Hindlimb muscle (tissue), 1 donor: Measurements from ENCODE around the gene DRAM2. TPM values are rescaled to one million over a fixed set of nuclear protein-coding genes. Genes with fewer than 3 reads are reported as not detected.
A peak's percentile ranks its signal among the peaks of the same experiment; 100 is the strongest.

Source experiments
- DNase-seq: peaks from one replicate; pipeline ENCODE4 v3.0.0-alpha.2; 2013
- polyA plus RNA-seq: library from polyadenylated mRNA; unstranded; fragments of 120-200 nt; gene quantifications from one replicate; pipeline ENCODE4 v1.2.1, GENCODE V29; 2013; ENCODE audit not compliant: insufficient read length

The DRAM2 gene
- 41.9 TPM for polyA plus RNA-seq

GRCh38 chr1:111139956-111140679 is at the start of gene DRAM2, which contains the start of gene CEPT1:
Gene DRAM2, minus strand, starts transcription at chr1:111140093. Its CDS starts 8,539 bp downstream, at chr1:111131554.
Gene CEPT1, plus strand, starts transcription at chr1:111140223. Its CDS starts 7,492 bp downstream, at chr1:111147715.
- peak; percentile 97 for DNase-seq

GRCh38 chr1:111184663-111185062 is 44.8 kb upstream of the DRAM2 start:
- no peak for DNase-seq

- DNase-seq, result no peak
These were observed 43.6 kb upstream of the DRAM2 start for GRCh38 chr1:111183308-111184069.

- no peak for DNase-seq
These were observed 42.2 kb upstream of the DRAM2 start for GRCh38 chr1:111182052-111182451.

GRCh38 chr1:111179968-111180533 is 40.2 kb upstream of the DRAM2 start:
- DNase-seq, result no peak

GRCh38 chr1:111176678-111177077 is 36.8 kb upstream of the DRAM2 start:
- DNase-seq, result no peak

- DNase-seq, result no peak
These were observed 35.5 kb upstream of the DRAM2 start for GRCh38 chr1:111175349-111175748.

- no peak for DNase-seq
These were observed 34.2 kb upstream of the DRAM2 start for GRCh38 chr1:111174070-111174469.

GRCh38 chr1:111172463-111172862 is 32.6 kb upstream of the DRAM2 start:
- no peak for DNase-seq

- no peak for DNase-seq
These were observed 24.3 kb upstream of the DRAM2 start for GRCh38 chr1:111164151-111164550.

GRCh38 chr1:111163363-111163762 is 23.5 kb upstream of the DRAM2 start:
- no peak for DNase-seq

- no peak for DNase-seq
These were observed 22.6 kb upstream of the DRAM2 start for GRCh38 chr1:111162488-111162880.

GRCh38 chr1:111161843-111162487 is 22.1 kb upstream of the DRAM2 start:
- DNase-seq, result no peak

GRCh38 chr1:111157431-111157830 is 17.5 kb upstream of the DRAM2 start:
- DNase-seq, result no peak

GRCh38 chr1:111154021-111154999 is 14.4 kb upstream of the DRAM2 start:
- DNase-seq, result no peak

GRCh38 chr1:111151838-111152237 is 11.9 kb upstream of the DRAM2 start:
- no peak for DNase-seq

GRCh38 chr1:111148376-111148881 is 8.5 kb upstream of the DRAM2 start:
- DNase-seq, result no peak

- no peak for DNase-seq
These were observed 8.1 kb upstream of the DRAM2 start for GRCh38 chr1:111147948-111148347.

GRCh38 chr1:111145963-111146768 is 6.3 kb upstream of the DRAM2 start:
- no peak for DNase-seq

GRCh38 chr1:111145542-111145941 is 5.6 kb upstream of the DRAM2 start:
- DNase-seq, result no peak
